ENCODE results near the gene PRRX2.

Gene PRRX2

GRCh38 chr9:129667850-129668249, 2.4 kb downstream of the PRRX2 start:
- Histone ChIP-seq H3K4me2 (ENCODE audit: low read length) (no peak overlapping the region), H3K27ac (ENCODE audit: low read depth, low read length, poor library complexity, severe bottlenecking) (no peak overlapping the region), H2AFZ (ENCODE audit: low read length) (no peak overlapping the region), H3F3A (ENCODE audit: insufficient read depth, low read length) (no peaks in the 10 kb centered on the region), H3K4me3 (ENCODE audit: low read depth, low read length, poor library complexity, severe bottlenecking) (no peak overlapping the region), H3K27me3 (ENCODE audit: insufficient read depth, low read length) (peaks cover 3% of the 10 kb centered on the region; the same call in 1 of the 2 replicates), H3K9ac (ENCODE audit: low read length) (no peak overlapping the region), H4K20me1 (ENCODE audit: insufficient read depth, low read length) (no peaks in the 10 kb centered on the region), H3K36me3 (ENCODE audit: insufficient read depth, low read length) (no peaks in the 10 kb centered on the region), H3K79me2 (ENCODE audit: insufficient read depth, low read length) (no peaks in the 10 kb centered on the region), H3K9me3 (ENCODE audit: low read length) (no peaks in the 10 kb centered on the region), H3K9me2 (ENCODE audit: low read depth, low read length) (no peaks in the 10 kb centered on the region), H3K4me1 (ENCODE audit: insufficient read depth, low read length, severe bottlenecking) (no peaks in the 10 kb centered on the region)
- TF ChIP-seq EZH2 (IDR thresholded peaks at IDR 0.05; ENCODE audit: borderline replicate concordance, low read length): no peak
- TF ChIP-seq CTCF (IDR thresholded peaks at IDR 0.05; ENCODE audit: low read length): no peak

GRCh38 chr9:129669141-129669718, 3.8 kb downstream of the PRRX2 start:
- H3K4me3 ChIP-seq (ENCODE audit: low read depth, low read length, poor library complexity, severe bottlenecking): no peak overlapping the region
- H3K79me2 ChIP-seq (ENCODE audit: insufficient read depth, low read length): no peaks in the 10 kb centered on the region

GRCh38 chr9:129669946-129670345, 4.5 kb downstream of the PRRX2 start:
- no peaks in the 10 kb centered on the region for H4K20me1 ChIP-seq (ENCODE audit: insufficient read depth, low read length)
- H3K4me2 ChIP-seq (ENCODE audit: low read length): no peak overlapping the region
- H3K4me3 ChIP-seq (ENCODE audit: low read depth, low read length, poor library complexity, severe bottlenecking): no peak overlapping the region
- no peaks in the 10 kb centered on the region for H3F3A ChIP-seq (ENCODE audit: insufficient read depth, low read length)
- no peak for TF ChIP-seq EZH2 (IDR thresholded peaks at IDR 0.05; ENCODE audit: borderline replicate concordance, low read length)
- no peak for TF ChIP-seq CTCF (IDR thresholded peaks at IDR 0.05; ENCODE audit: low read length)
- H3K9me3 ChIP-seq (ENCODE audit: low read length): no peaks in the 10 kb centered on the region
- no peaks in the 10 kb centered on the region for H3K79me2 ChIP-seq (ENCODE audit: insufficient read depth, low read length)
- H2AFZ ChIP-seq (ENCODE audit: low read length): no peak overlapping the region
- no peak overlapping the region for H3K9ac ChIP-seq (ENCODE audit: low read length)
- H3K27ac ChIP-seq (ENCODE audit: low read depth, low read length, poor library complexity, severe bottlenecking): no peak overlapping the region
- H3K9me2 ChIP-seq (ENCODE audit: low read depth, low read length): no peaks in the 10 kb centered on the region
- no peaks in the 10 kb centered on the region for H3K27me3 ChIP-seq (ENCODE audit: insufficient read depth, low read length)
- H3K36me3 ChIP-seq (ENCODE audit: insufficient read depth, low read length): no peaks in the 10 kb centered on the region
- no peaks in the 10 kb centered on the region for H3K4me1 ChIP-seq (ENCODE audit: insufficient read depth, low read length, severe bottlenecking)

More at GRCh38 chr9:129669141-129669718, 3.8 kb downstream of the PRRX2 start:
- Histone ChIP-seq H3K27ac (ENCODE audit: low read depth, low read length, poor library complexity, severe bottlenecking) (no peak overlapping the region), H3K9me3 (ENCODE audit: low read length) (no peaks in the 10 kb centered on the region), H3K9ac (ENCODE audit: low read length) (no peak overlapping the region), H3F3A (ENCODE audit: insufficient read depth, low read length) (no peaks in the 10 kb centered on the region), H2AFZ (ENCODE audit: low read length) (no peak overlapping the region), H4K20me1 (ENCODE audit: insufficient read depth, low read length) (no peaks in the 10 kb centered on the region), H3K9me2 (ENCODE audit: low read depth, low read length) (no peaks in the 10 kb centered on the region), H3K27me3 (ENCODE audit: insufficient read depth, low read length) (no peaks in the 10 kb centered on the region), H3K36me3 (ENCODE audit: insufficient read depth, low read length) (no peaks in the 10 kb centered on the region), H3K4me1 (ENCODE audit: insufficient read depth, low read length, severe bottlenecking) (no peaks in the 10 kb centered on the region), H3K4me2 (ENCODE audit: low read length) (no peak overlapping the region)
- TF ChIP-seq CTCF (IDR thresholded peaks at IDR 0.05; ENCODE audit: low read length) (no peak), EZH2 (IDR thresholded peaks at IDR 0.05; ENCODE audit: borderline replicate concordance, low read length) (no peak)

Measured in OCI-LY1 (cell line).